GM18517 (cell line): ENCODE results near the gene IL1RAP.

ENCODE experiments used
- ATAC-seq: cut with Tn5 transposase; IDR thresholded peaks from one replicate; pipeline ENCODE4 v1.9.1; 2021; ENCODE audit warnings: mild to moderate bottlenecking, moderate library complexity; ENCODE audit not compliant: unreplicated experiment

The IL1RAP gene

DNA sequence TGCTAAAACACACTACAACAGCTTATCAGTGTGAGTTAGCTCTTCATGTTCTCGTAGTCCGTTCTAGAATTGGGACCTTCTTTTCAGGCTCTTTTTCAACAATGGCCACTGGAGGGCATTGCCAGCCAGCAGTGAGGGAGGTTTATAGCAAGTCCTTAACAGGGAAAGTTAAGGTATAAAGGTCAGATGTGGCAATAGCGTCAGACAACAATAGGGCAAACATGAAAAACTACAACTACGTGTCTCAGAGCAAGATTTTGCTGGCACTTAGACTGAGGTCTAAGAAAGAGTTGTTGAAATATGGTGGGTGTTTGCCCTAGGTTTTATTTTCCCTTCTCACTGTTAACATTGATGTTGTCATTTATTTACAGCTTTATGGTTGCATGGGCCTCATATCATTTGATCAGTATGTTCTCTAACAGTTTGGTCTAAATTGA, 187.2 kb downstream of the IL1RAP start:
- no peak for ATAC-seq

DNA sequence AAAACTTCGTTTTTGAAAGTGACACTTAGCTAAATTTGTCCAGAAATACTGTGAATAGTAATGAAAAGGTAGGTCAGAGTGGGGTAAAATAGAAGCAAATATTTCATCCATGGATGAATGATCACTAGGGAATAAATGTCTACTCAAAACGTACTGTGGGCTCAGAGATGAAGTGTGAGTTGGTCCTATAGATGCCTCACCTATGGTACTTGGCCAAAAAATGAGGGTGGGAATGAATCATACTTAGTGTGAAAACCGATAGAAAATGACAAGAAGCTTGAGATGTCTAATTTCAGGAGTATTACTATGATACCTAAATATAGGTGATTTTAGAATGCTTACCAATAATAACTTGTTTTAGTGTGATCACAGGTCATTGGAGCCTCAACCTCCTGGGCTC, 192.7 kb downstream of the IL1RAP start:
- ATAC-seq: no peak
